GM19328 (cell line): ENCODE data around the gene C2orf81.
"Not testable (repeated sequence)": the region's sequence is repeated elsewhere in the genome, so short reads cannot be mapped to it uniquely, and the experiment has no call there.

ENCODE experiments used
- ATAC-seq: cut with Tn5 transposase; IDR thresholded peaks from one replicate; pipeline ENCODE4 v1.9.1; 2021; ENCODE audit warnings: mild to moderate bottlenecking, moderate library complexity; ENCODE audit not compliant: unreplicated experiment

The C2orf81 gene

DNA sequence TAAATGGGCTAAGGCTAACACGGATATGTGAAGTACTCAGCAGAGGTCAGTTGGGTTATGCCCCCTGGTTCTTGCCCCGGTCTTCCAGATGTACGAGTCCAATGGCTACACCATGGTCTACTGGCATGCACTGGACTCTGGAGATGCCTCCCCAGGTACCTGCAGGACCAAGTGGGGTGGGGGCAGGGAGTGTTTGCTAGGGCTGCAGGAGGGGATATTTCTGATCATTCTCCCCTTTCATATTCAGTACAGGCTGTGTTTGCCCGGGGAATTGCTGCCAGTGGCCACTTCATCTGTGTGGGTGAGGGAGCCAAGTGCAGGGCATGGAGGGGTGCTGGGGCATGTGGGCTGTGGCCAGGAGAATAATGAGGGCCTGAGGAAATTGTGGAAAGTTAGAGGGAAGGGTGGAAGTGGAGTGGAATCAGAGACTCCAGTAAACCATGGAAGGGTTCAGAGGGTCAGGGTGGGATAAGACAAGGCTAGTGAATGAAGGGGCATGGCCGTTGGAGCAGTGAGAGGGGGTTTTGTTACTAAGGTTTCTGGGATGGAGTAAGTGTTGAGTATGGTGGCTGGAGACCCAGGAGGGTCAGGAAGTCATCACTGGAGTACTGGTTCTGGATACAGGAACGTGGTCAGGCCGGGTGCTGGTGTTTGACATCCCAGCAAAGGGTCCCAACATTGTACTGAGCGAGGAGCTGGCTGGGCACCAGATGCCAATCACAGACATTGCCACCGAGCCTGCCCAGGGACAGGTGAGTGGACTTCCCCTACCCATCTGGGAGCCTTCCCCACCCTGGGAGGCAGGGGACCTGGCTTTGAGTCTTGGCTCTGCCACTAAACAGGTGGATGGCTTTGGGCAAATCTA is 2.0 kb upstream of the C2orf81 start:
- no peak for ATAC-seq

DNA sequence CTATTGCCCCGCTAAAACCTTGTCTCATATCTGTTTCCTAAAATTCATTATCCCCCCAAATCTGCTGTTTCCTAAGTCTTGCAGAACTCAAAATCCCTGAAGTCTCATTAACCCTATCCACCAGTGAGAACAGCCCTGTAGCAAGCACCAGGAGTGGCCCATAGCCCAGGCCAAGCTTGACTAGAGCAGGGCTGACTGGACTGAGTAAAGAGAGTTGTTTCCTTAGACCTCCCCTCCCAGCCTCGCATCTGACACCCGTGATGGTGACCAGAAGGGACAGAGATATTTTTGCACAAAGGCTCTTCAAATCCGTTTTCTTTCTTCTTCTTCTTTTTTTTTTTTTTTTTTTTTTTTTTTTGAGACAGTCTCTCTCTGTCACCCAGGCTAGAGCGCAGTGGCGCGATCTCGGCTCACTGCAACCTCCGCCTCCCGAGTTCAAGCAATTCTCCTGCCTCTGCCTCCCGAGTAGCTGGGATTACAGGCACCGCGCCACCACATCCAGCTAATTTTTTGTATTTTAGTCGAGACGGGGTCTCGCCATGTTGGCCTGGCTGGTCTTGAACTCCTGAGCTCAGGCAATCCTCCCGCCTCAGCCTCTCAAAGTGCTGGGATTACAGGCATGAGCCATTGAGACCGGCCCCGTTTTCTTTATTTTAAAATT is 846 bp downstream of the C2orf81 start:
- ATAC-seq = not testable (repeated sequence)

DNA sequence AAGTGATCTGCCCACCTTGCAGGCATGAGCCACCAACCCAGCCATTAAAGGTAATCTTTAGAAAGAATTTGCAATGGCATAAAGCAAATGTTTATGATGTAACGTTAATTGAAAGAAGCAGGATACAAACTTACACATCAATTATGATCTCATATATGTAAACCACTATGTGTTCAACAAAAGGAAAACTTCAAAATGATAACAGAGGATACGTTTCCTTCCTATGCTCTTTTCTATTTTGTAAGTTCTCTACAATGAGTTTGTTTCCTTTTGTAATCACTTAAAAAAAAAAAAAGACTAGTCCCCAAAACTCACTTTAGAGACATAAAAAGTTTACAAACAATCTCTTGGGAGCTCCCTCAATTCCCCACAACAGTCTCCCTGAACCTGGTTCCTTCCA is 1.4 kb downstream of the C2orf81 start:
- no peak for ATAC-seq

DNA sequence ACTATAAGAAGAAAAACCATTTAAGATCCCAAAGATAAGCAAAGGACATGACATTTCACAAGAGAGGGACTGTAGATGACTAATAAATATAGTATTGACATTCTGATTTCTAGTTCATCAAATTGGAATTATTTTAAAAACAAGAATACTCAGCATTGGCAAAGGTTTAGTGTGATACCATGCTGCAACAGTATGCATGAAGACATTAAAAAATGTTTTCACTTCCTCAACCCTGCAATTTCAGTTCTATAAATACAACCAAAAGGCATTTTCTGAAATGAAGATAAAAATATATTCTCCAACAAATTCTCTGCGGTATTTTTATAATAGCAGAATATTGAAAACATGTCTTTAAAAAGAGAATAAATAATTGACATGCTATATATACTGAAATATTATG is 2.1 kb downstream of the C2orf81 start:
- ATAC-seq = no peak

DNA sequence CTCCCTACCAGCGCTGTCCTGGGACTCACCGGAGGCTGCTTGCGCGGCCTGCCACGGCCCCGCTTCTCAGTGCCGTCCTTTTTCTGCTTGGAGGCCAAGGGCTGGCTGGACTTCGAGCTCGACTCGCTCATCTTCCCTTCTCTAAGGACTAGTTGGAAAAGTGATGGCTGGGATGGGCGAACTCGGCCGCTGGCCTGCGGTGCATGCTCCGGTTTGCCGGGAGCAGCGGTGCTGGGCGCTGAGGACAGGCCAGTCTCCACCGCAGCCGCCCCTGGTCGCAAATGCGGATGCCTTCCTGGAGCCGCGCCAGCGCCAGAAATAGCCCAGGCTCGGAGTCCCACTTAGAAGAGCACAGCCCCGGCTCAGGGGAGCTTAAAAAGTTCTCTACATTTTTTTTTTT is 3.1 kb downstream of the C2orf81 start:
- no peak for ATAC-seq

DNA sequence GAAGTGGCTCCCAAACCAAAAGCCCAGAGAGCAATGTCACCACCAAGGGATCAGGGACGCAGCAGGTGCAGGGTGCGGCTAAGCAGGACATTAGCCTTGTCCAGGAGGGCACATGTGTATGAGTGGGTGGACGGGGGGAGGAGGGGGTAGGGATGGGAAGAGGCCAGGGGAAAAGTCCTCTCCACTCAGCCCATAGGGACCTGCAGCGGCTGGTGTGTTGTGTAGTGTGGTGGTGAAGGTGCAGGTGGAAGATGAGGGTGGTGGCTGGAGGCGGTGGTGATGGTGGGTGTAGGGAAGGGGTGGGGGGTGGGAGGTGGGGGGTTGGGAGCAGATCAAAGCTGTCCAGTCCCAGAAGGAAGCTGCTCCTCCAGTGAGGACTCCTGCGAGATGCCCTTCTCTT is 3.7 kb downstream of the C2orf81 start:
- no peak for ATAC-seq

DNA sequence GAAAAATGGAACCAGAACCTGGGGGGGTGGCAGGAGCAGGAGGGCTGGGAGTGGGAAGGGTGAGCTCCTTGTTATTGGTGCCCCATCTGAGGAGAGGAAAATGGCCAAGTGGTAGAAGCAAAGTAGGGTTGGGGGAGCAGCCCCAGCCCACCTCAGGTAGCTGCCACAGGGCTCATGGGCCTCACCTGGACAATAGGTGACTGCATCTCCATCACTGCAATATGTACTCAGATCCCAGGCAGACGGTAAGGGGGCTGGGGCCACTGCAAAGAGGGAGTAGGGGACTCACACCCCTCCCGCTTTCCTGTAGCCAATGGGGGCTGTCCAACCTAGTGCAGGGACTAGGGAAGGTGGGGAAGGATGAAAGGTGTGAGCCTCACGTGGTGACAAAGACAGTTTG is 4.2 kb downstream of the C2orf81 start:
- no peak for ATAC-seq

DNA sequence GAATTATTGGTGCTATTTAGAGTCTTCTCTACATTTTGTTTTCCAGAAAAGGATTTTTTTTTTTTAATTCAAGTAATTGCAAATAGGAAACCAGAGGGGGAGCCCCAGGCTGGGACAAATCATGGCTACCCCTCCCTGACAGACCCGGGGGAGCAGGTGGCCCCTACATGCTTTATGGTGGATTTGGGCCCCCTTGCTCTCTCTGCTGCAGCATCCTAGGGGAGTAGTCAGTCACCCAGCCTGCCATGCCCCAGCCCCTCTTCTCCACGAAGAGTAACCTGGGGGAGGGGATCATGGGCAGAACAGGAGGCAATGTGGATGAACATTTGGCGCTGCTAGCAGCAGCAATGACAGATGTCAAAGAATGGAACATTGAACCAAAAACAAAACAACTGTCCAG is 4.6 kb downstream of the C2orf81 start:
- ATAC-seq = no peak

DNA sequence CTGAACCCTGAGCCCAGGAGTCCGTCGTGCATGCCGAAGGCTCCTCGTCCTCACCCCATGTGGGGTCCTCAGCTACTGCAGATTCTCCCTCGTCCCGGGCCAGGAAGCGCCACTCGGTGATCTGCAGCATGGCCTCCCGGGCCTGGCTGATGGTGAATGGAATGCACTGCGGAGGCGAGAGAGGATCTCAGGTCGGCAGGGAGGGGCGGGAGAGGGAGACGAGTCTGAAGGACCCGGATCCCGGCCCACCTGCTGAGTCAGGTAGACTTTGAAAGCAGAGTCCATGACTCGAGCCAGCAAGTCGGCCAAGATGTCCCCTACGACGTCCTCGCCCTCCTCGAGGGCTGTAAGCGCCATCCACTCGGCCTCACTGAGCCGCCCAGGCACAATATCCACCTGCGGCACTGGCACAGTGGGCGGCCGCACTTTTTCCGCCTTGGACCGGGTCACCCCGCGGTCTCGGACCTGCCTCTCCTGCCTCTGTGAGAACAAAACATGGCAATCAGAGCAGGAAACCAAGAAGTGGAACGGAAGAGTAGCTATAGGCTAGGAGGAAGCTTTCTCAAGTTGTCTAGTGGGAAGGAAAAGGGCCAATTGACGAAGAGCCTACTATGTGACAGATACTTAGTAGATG is 5.5 kb downstream of the C2orf81 start:
- no peak for ATAC-seq

DNA sequence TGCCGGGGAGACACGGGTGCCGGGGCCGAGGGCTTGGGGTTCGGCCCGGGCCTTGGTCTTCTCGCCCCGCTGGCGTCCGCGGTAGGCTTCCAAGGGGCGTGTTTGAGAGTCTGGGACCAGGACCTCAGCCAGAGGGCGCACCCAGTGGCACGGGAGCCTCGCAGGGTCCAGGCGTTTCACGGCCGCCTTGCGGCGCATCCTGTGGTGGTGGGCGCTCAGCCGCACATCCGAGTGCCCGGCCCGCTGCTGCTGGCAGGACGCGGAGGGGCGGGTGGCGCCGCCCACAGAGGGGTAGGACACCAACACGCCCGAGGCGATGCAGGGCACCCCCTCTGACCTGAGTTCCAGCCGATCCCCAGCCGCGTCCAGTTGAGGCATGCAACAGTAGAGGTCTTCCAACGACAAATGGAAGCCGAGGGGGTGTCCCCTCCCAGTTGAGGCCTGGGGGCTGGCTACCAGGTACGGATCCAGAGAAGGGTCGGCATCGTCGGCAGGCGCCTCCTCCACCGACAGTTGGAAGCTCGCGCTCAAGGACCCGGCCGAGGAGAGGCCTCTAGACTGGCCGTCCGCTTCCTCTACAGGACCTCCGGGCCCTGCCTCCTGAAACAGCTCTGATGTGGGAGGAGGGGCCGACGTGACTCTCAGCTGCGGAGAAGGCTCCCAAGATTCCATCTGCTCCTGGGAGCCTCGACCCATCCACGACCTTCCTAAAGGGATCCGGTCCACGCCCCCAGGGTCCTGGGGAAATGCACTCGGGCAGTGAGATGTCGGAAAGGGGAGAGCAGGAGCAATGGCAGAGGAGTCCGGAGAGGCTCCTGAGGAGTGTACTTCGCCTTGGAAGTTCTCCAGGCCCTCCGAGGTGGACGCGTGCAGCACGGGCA is 6.3 kb downstream of the C2orf81 start:
- ATAC-seq = no peak

DNA sequence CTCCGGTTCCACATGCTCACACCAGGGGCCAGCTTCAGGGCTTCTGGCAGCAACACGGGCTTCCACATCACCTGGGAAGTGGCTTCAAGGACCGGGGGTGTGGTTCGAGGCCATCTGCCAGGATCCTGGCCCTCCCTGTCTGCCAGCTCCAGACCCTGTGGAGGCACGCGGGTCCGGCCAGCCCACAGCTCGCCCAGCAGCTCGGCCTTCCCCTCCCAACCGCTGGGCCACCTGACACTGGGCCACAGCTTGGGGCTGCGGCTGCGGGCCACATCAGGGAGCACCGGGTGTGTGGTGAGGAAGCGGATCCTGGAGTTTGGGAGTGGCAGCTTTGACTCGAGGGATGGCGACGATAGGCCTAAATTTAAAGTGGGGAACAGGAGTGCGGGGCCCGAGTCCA is 7.0 kb downstream of the C2orf81 start:
- ATAC-seq = no peak

DNA sequence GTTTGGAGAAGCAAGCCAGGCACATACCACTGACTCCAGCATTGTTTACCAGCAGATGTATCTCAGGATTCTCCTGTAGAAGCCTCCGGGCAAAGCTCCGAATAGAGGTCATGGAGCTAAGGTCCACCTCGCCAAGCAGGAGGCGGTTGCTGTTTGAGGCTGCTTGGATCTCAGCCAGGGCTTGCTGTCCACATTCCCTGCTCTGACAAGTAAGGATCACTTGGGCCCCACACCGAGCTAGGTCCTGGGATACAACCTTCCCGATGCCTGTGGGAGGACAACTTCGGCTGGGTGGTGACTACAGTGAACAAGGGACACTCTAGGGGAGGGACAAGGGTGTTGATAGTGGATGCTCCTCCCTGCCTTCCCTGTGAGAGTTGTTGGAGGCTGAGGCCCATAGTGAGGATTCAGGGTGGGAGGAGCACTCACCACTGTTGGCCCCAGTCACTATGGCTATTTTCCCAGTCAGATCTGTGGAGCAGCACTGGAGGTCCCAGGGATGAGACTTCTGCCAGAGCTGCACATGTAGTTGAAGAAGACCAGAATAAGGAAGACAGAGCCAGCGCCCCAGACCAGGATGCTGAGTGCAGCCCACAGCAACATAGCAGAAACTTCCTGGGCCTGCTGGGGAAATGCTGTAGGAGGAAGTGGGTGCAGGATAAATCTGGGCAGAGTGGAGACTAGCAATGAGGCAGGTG is 8.3 kb downstream of the C2orf81 start:
- no peak for ATAC-seq

DNA sequence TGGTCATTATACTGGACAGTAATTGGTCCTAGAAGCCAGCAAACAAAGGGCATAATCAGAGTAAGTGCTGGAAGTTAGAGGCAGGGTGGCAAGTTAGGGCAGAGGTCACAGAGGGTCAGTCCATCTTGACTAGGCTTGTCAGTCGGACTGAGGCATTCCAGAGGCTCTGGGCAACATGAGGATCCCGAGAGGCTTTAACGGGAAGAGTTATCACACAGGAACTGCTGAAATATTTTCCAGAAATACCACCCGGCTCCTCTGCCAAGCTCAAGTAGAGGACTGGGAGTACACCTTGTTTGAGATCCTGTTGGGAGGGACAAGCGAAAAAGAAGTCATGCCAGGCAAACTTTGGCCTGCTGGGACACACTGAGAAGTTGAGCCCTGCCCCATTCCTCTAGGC is 13.7 kb downstream of the C2orf81 start:
- ATAC-seq = no peak

DNA sequence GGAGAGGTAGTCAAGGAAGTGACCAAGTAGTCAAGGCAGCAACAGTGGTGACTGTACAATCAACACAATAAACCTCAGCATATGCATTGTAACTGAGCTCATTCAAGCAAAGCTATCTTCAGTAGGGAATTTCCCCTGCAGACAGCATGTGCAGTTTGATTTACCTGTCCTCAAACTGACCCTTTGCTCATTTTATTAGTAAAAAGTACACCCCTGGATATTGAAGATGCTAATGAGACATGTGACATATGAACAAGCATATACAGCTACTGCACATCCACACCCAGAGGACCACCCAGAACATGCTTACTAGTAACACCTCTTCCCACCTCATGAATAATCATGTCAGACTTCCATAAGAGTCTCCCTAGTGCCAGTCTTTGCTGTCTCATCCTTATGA is 15.4 kb downstream of the C2orf81 start:
- no peak for ATAC-seq

DNA sequence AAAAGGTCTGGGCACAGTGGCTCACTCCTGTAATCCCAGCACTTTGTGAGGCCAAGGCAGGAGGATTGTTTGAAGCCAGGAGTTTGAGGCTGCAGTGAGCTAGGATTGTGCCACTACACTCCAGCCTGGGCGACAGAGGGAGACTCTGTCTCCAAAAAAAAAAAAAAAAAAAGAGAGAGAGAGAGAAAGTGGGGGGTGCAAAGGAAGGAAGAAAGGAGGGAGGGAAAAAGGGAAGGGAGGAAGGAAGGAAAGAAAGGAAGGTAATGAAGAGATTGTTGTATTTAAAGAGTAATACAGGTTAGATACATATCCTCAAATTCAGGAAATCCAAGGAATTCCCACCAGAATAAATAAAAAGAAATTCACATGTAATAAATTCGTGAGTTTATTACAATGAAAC is 19.5 kb downstream of the C2orf81 start:
- no peak for ATAC-seq

DNA sequence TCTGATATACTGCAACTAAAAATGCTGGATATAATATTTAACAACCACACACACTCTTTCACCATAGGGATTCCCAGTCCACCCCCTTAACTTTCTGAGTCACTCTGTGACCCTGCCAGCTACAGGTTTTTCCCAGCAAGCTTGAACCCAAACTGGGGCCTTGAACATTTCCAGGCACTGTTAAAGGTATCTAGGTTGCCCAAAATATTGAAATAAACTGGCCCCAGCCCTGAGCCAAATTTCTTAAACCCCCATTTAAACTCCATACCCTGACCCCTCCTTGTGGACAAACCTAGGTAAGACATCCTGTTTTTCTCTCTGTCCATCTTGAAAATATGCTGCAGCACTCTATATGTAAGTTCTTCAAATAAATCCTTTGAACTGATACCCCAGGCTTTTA is 21.6 kb downstream of the C2orf81 start:
- no peak for ATAC-seq

DNA sequence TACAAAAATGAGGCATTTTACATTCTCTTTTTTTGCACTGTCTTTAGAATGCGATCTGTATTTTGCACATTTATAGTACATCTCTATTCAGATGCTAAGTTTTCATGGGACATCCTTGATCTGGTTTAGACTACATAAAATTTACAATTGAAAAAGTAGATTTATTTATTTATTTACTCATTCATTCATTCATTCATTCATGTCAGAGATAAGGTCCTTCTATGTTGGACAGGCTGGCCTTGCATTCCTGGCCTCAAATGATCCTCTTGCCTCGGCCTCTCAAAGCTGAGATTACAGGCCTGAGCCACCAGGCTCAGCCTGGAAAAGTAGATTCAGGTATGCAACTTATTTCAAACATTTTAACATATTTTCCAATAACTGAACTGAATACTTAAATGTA is 25.3 kb downstream of the C2orf81 start:
- ATAC-seq = no peak

DNA sequence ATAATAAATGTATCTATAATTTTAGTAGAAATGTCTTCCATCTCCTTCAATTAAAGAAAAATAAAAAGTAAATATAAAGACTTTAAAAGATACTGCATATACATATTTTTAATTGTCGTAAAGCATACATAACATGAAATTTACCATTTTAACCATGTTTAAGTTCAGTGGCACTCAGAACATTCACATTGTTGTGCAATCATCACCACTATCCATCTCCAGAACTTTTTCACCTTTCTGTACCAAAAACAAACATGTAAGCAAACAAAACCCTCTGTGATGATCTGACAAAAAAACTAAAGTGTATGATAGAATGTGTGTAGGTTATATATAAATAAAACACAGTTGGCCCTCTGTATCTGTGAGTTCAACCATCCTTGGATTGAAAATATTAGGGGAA is 27.9 kb downstream of the C2orf81 start:
- no peak for ATAC-seq

DNA sequence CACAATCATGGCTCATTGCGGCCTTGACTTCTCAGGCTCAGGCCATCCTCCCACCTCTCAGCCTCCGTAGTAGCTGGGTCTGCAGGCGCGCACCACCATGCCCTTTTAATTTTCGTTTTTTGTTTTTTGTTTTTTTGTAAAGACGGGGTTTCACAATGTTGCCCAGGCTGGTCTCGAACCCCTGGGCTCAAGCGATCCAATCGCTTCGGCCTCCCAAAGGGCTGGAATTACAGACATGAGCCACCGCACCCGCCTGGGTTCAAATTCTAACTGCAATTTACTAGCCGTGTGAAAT is 29.0 kb downstream of the C2orf81 start:
- no peak for ATAC-seq

DNA sequence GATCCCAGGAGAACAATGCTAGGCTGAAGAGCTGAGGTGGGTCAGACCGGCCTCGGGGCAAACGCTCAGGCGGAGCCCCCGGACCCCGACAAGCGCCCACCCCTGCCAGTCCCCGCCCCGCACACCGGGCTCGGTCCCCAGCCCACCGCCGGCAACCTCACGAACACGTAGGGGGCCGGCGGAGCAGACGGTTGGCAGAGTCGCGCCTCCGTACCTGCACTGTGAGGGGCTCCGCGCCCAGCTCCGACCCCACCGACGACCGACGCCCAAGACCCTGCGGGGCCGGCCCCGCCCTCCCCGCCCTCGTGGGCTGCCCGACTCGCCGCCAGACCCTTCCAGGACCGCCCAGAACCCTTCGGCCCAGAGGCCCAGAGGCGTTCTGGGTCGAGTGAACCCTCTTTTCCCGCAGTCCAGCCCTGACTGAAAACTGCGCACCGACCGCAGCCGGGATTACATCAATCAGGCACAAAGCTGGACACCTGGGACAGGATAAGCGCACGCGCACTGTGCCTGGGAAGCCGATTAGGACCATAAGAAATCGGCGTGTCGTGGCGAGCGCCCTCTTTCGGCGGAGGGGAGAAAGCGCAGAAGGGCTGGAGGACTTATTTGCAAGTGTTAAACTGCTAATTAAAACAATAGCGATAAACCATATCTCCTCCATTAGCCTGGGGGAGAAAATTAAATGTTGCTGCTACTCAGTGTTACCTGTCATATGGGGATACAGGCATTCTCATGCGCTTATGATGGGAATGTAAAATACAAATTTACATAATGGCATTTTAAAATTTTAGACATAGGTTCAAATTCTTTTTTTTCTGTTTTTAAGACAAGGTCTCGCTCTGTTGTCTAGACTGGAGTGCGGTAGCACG is 29.6 kb downstream of the C2orf81 start:
- ATAC-seq = peak; percentile 58
